Measurements from ENCODE around the gene SMC5.
"Not testable (repeated sequence)": the region's sequence is repeated elsewhere in the genome, so short reads cannot be mapped to it uniquely, and the experiment has no call there.

The SMC5 gene

DNA sequence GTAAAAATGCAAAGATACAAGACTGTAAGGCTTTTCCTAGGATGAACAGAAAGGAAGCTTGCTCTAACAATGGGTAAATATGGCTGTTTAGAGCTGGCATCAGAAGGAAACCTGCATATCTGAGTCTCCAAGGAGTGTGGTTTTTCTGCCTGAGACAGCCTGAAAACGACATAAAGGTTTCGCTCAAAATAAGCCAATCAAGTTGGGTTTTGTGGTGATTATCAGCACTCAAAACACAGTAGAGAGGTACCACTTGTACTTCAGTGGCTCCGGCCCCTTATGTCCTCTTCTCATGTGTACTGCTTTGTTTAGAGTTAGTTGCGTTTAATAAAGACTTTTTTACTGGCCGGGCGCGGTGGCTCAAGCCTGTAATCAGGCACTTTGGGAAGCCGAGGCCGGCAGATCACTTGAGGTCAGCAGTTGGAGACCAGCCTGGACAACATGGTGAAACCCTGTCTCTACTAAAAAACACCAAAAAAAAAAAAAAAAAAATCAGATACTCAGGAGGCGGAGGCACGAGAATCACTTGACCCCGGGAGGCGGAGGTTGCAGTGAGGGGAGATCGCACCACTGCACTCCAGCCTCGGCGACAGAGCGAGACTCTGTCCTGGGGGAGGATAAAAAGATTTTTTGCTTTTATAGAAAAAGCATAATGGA is 116.3 kb downstream of the SMC5 start:
- DNase-seq = no peak

- no peak for DNase-seq
These were observed 123.4 kb downstream of the SMC5 start for GRCh38 chr9:70382046-70382708.

DNA sequence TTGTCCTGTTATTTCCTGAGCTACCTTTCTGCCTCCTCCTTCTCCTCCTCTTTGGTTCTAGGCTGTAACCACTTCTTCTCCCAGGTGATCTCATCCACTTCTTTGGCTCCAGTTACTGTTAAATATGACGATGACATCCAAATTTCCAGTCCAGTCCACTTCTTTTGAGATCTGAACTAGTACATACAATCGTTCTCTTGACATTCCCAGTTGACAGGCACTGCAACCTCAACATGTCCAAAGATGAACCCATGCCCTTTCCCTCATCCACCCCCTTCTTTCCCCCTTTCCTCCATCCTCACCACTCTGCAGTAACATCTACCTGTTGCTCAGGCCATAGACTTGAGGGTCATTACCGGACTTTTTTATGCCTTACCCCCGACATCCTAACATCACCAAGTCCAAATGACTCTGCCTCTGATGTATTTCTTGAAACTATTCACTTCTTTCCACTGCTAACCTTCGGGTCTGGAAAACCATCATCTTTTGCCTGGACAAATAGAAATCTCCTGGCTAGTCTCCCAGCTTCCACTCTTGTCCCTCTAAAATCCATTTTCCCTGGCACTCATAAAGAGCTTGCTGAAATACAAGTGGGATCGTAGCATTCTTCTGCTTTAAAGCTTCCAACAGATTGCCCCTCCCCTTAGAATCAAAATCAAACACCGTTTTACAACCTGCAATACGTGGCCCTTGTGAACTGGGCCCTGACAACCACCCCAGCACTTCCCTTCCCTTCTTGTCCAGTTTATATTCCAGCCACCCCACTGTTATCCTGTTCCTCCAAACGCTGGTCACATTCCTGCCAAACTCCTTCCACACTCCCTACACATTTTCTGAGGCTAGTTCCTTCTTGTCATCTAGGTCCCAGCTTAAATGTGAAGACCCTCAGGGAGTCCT is 124.2 kb downstream of the SMC5 start:
- DNase-seq = no peak

DNA sequence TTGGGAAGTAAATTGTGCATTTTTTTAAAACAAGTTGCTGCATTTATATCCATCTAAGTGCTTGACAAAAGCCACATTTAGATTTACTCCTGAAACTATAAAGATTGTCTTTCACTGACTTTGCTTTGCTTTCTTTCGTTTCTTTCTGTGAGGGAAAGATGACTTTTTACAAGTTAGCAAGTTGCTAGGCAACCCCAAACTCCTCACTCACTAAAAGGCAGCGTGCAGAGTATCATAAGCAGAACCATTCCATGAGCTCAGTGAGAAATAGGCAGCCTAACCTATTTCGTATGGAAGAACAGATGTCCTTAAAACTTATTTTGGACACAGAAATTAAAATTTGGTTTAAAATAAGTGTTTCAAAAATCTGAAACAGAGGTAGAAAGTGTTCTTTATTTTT is 126.6 kb downstream of the SMC5 start:
- DNase-seq = no peak

- DNase-seq = no peak
These were observed 128.9 kb downstream of the SMC5 start for GRCh38 chr9:70387663-70388062.

DNA sequence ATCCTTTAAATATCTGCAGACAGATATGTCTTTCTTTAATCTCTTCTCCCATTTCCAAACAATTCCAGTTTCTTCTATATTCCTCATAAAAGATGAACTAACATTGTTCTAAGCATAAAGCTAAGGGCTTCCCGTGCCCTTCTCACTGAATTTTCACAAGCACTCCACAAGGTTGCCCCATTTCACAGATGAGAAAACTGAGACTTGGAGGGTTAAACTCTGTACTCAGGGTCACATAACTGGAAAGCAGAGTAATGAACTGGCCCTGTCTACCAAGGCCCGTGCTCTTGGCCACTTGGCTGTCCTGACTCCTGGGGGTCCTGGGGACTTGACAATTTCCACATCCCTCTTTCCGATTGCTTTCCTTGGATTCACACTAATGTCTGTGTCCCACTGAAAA is 130.4 kb downstream of the SMC5 start:
- no peak for DNase-seq

DNA sequence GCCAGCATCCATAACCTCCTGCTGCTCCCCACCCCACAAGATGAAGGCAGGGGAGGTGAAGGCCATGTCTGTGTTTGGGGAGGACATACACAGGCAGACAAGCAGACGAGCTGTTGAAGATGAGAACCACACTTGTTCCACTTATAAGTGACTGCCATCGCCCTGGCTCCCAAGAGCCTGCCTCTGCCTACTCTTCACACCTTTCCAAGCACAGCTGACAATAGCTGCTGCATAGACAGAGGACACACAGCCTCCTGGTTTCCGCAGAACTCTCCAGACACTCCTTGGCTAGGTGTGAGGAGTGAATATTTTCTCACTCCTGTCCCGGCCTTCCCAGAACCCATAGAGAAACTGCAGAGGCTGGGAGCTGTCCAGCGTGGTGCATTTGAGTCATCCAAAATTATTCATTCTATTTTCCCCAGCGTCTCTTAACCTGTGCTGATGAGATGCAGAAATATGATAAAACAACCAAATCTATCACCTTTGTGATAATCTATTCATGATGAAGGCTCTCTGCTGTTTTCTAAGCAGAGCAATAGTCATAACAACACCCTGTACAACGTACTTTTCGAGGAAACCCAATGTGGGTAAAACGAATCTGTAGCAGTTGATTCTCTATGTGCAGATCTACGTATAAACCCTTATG is 131.0 kb downstream of the SMC5 start:
- no peak for DNase-seq

DNA sequence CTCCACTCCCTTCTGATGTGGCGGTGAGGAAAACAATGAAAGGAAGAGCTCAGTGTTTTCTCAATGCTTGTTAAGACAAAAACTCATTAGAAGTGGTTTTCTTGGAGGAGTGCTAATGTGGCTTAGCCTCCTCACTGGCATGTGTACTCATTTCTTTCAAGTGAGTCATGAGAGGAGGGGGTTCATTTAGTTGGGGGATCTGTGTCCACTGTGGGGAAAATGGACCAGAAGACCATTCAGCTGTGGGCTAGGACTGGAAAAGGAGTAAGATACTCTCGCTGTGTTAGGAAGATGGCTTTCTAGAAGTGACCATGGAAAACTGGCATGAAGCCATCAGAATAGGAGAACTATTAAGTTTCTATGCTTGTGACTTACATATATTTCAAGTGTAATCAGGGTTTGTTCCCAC is 132.2 kb downstream of the SMC5 start:
- peak; percentile 65 for DNase-seq

GRCh38 chr9:70392189-70392588 is 133.4 kb downstream of the SMC5 start:
- DNase-seq = no peak

DNA sequence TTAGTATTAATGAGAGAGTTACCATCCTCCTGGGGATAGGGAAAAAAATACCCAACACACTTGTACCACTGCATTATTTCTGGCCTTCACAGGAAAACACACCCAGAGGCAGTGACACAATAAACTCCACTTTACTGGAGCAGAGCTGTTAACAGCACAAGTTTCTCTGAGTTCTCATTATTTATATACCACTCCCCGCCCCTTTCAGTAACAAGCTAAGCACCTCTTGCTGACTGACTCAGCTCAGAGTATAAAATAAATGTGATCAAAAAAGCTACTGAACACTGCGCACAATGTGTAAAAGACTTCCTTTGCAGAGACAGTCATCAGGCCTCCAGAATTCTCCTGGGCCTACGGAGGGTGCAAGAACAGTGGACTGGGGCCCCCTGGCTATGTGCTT is 134.1 kb downstream of the SMC5 start:
- no peak for DNase-seq

DNA sequence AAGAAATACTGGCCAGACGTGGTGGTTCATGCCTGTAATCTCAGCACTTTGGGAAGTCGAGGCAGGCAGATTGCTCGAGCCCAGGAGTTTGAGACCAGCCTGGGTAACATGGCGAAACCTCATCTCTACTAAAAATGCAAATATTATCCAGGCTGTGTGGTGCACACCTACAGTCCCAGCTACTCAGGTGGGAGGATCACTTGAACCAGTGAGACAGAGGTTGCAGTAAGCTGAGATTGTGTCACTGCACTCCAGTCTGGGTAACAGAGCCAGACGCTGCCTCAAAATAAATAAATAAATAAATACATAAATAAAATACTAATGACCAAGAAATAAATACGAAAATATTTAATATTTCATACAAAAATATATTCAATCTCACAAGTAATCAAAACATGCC is 136.9 kb downstream of the SMC5 start:
- DNase-seq = no peak

DNA sequence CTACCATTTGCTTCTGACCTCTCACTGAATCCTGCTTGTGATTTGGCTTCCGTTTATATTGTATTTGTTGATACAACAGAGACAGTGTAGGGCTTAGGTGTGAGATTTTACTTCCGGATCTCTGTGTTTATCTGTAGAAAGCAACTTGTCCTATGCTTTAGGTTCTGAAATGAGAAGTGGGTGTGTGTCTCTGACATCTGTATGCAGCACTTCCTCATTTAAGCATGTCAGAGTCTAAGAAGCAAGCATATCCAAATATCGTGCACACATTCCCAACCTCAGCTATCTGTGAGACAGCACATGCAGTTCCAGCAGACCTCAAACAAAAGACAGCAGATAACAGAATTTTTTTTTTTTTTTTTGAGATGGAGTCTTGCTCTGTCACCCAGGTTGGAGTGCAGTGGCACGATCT is 139.4 kb downstream of the SMC5 start:
- peak; percentile 71 for DNase-seq

- DNase-seq = no peak
These were observed 140.4 kb downstream of the SMC5 start for GRCh38 chr9:70399141-70399540.

- DNase-seq = no peak
These were observed 141.5 kb downstream of the SMC5 start for GRCh38 chr9:70400107-70400892.

DNA sequence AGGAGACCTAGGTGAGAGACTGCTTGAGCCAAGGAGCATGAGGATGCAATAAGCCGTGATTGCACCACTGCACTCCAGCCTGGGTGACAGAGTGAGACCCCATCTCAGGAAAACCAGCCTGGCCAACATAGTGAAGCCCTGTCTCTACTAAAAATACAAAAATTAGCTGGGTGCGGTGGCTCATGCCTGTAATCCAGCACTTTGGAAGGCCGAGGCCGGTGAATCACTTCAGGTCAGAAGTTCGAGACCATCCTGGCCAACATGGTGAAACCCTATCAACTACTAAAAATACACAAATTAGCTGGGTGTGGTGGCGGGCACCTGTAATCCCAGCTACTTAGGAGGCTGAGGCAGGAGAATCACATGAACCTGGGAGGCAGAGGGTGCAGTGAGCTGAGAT is 142.5 kb downstream of the SMC5 start:
- DNase-seq = not testable (repeated sequence)

DNA sequence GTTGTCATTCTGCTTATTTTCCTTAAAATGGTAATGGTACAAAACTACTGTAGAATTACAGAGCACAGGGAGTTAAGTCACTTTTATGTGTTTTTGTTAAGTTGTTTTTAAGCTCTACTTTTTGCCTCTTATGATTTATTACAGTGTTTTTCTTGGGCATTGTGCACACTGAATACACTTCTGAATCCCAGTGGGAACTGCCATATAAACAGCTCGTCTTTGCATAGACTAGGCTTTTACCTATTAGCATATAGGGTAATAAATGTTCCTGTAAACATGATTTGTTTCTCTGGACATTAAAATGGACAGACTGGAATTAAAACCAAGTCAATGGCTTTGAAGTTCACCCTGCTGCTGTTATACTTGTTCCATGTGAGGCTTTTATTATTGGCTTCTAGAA is 143.4 kb downstream of the SMC5 start:
- DNase-seq = no peak

DNA sequence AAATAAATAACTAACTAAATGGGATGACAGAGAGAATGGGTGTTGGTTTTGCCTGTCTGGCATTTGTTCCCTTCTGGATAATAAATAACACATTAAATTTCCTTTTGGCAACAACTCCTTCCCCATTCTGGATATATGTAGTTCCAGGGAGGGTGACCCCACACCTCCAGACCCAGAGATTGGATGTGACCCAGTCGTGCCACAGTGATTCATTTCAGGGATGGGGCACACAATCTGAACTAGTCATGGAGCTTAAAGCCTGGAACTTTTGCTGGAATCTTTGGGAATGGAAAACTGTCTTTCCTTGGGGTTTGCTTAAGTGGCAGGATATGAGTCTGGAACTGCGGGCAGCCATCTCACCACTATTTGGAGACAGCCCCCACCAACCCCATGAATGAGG is 144.4 kb downstream of the SMC5 start:
- no peak for DNase-seq

DNA sequence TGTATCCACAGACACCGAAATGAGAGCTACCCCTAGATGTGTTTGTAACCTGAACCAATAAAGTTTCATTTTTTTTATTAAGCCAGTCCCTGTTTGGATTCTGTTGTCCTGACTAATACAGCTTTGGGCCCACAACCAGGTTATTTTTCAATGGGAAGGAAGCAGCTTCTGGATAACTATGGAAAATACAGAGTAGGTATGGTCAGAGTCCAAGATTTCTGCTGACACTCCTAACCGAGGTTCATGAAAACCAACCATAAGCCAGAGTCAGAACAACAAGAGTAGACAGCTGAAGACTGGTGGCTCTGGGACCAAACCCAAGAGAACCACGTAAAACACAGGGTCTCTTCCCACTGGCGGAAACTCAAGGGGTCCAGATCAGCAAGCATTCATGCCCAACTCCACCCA is 144.8 kb downstream of the SMC5 start:
- DNase-seq = no peak

- no peak for DNase-seq
These were observed 145.5 kb downstream of the SMC5 start for GRCh38 chr9:70404261-70404660.

Measured in suppressor macrophage treated with lipopolysaccharide for 4 hours (primary cell).